ENCODE data around the gene WWOX.

GRCh38 chr16:78395035-78395434, 295.6 kb downstream of the WWOX start:
- TF ChIP-seq CTCF (IDR thresholded peaks at IDR 0.05) (no peak), POLR2A (IDR thresholded peaks at IDR 0.05) (no peak)
